Dendritic cell treated with granulocyte-macrophage colony-stimulating factor and Interleukin-4, amounts not matched to agents 40 ng/mL and 50 ng/mL, for 4 days (primary cell): ENCODE data around the gene PALM.

Experiments
- H3K27ac Mint-ChIP-seq: one replicate; pipeline ENCODE4 v1.8.0; 2022; ENCODE audit warnings: mild to moderate bottlenecking, mixed read lengths
- H3K27me3 Mint-ChIP-seq: one replicate; pipeline ENCODE4 v1.8.0; 2022; ENCODE audit warnings: mild to moderate bottlenecking, mixed read lengths
- H3K36me3 Mint-ChIP-seq: one replicate; pipeline ENCODE4 v1.8.0; 2022; ENCODE audit warnings: low read depth, mixed read lengths
- H3K4me1 Mint-ChIP-seq: one replicate; pipeline ENCODE4 v1.8.0; 2022; ENCODE audit warnings: low read depth, mixed read lengths
- H3K4me3 Mint-ChIP-seq: one replicate; pipeline ENCODE4 v1.8.0; 2022; ENCODE audit warnings: mild to moderate bottlenecking, moderate library complexity, mixed read lengths
- H3K9me3 Mint-ChIP-seq: one replicate; pipeline ENCODE4 v1.8.0; 2022; ENCODE audit warnings: mixed read lengths
- intact Hi-C: fragments of 100-400 bp; cut with micrococcal nuclease; formaldehyde crosslinking; loops from one replicate; pipeline ENCODE4 v1.15.0; 2022

PALM gene

DNA sequence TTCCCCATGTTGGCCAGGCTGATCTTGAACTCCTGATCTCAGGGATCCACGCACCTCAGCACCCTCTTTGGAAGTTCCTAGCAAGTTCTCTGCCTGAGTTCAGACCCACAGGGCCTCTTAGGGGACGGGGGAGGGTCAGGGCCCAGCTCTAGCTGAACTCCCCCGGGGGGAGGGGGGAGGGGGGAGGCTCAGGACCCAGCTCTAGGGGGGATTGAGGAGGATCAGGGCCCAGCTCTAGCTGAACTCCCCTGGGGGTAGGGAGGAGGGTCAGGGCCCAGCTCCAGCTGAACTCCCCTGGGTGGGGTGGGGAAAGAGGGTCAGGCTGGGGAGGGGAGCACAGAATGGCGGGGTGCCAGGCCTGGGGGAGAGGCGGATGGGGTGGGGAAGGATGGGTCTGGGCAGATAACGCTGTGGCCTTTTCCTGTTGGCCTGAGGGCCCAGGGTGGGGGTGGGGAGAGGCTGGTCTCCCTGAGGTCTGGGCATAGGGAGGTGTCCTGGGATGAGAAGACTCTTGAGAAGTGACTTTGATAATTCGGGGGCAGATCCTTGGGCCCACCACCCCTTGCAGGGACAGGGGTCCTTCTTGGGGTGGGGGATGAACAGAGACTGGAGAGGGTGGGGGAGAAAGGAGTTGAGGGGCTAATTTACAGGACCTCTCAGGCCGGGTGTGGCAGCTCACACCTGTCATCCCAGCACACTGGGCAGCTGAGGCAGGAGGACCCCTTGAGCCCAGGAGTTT lies 83.0 kb downstream of the PALM start:
- no peaks in the 10 kb centered on the region for H3K36me3 Mint-ChIP-seq
- no peak overlapping the region for H3K27ac Mint-ChIP-seq
- H3K4me1 Mint-ChIP-seq = peaks cover 14% of the 10 kb centered on the region
- no peaks in the 10 kb centered on the region for H3K9me3 Mint-ChIP-seq
- no peak overlapping the region for H3K4me3 Mint-ChIP-seq
- intact Hi-C loops = no loop called here
- H3K27me3 Mint-ChIP-seq = peaks cover 10% of the 10 kb centered on the region

DNA sequence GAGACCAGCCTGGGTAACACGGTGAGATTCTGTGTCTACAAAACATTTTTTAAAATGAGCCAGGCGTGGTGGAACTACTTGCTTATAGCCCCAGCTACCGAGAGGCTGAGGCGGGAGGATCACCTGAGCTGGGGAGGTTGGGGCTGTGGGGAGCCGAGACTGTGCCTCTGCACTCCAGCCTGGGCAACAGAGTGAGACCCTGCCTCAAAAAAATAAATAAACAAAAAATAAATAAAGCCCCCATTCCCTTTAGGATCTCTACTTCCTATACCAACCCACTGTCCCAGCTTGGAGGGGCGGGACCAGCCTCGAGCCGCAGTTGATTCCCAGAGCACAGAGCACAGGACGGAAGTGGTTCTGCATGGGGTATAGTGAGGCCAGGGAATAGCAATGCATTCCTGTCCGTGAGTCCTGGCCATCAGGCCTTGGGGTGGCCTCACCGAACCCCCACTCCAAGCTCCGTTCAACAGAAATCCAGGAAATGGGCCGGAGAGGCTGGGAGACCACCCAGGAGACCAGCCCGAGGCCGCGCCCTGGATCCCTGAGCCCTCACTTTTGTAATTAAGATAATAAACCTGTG lies 83.7 kb downstream of the PALM start:
- Mint-ChIP-seq H3K27me3 (peaks cover 10% of the 10 kb centered on the region), H3K27ac (no peak overlapping the region), H3K9me3 (no peaks in the 10 kb centered on the region), H3K4me3 (no peak overlapping the region), H3K36me3 (no peaks in the 10 kb centered on the region), H3K4me1 (peaks cover 14% of the 10 kb centered on the region)
- intact Hi-C loops = no loop called here

DNA sequence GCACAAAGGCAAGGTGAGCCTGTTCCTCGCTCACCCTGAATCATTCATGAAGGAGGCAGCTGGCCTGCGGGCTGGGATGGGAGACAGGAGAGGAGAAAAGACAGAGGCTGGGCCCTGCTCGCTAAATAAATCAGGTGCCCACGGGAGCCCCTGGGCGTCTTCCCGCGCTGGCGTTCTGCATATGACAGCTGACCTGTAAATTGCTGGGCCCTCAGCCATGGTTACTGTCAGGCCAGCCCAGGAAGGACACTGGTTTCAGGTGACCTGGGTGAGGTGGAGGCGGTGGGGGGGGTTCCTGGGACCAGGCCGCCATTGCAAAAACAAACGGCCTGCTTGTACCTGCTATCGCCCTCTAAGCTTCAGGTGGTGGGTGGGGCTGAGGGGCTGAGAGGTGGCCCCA lies 85.1 kb downstream of the PALM start:
- no peak overlapping the region for H3K4me3 Mint-ChIP-seq
- peaks cover 8% of the 10 kb centered on the region for H3K36me3 Mint-ChIP-seq
- H3K4me1 Mint-ChIP-seq = peaks cover 13% of the 10 kb centered on the region
- no peak overlapping the region for H3K27ac Mint-ChIP-seq
- H3K9me3 Mint-ChIP-seq = no peaks in the 10 kb centered on the region
- intact Hi-C loops = no loop called here
- peaks cover 9% of the 10 kb centered on the region for H3K27me3 Mint-ChIP-seq

DNA sequence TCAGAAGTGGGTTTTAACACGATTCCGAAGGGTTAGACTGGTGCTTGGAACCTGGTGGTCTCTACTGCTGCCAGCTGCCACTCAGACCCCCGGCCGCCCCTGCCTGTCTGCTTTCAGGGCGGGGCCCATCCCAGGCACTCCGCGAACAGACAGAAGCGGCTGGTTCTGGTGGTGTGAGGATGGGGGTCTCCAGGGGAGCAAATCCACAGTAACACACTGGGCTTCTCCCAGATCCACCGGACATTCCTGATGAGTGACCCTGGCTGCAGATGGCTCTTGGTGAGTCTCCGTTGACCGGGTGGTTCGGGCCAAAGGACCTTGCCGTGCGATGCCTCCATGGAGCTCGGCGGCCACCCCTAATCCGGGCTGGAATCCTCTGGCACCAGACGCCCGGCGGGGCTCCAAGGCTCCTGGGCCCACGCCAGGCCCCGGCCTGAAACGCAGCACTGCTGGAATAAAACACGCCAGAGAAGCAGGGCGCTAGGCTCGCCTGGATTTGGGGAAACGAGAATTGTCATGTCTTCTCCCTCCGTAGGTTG lies 86.4 kb downstream of the PALM start:
- intact Hi-C loops = no loop called here
- peaks cover 22% of the 10 kb centered on the region for H3K36me3 Mint-ChIP-seq
- H3K9me3 Mint-ChIP-seq = no peaks in the 10 kb centered on the region
- H3K4me3 Mint-ChIP-seq = no peak overlapping the region
- no peak overlapping the region for H3K27ac Mint-ChIP-seq
- H3K27me3 Mint-ChIP-seq = no peaks in the 10 kb centered on the region
- H3K4me1 Mint-ChIP-seq = peaks cover 14% of the 10 kb centered on the region

GRCh38 chr19:795691-796581 lies 87.2 kb downstream of the PALM start:
- H3K4me1 Mint-ChIP-seq = peaks cover 22% of the 10 kb centered on the region
- H3K36me3 Mint-ChIP-seq = peaks cover 30% of the 10 kb centered on the region
- H3K9me3 Mint-ChIP-seq = no peaks in the 10 kb centered on the region
- intact Hi-C loops = no loop called here
- no peaks in the 10 kb centered on the region for H3K27me3 Mint-ChIP-seq
- H3K27ac Mint-ChIP-seq = peak overlapping the region; percentile 87
- H3K4me3 Mint-ChIP-seq = peak overlapping the region; percentile 88

GRCh38 chr19:796692-797527 lies 88.2 kb downstream of the PALM start, which contains the start of gene PTBP1:
Gene PTBP1, plus strand, starts transcription at chr19:797452. Its CDS starts 46 bp downstream, at chr19:797498.
- intact Hi-C loops = loop anchor here (1.0 kb wide), 1 partner anchor 96 kb away; the partner anchor contains the start of genes MED16 and RNU6-9
- Mint-ChIP-seq H3K4me3 (peak within 1 kb of the TSS; percentile 88), H3K36me3 (peaks cover 40% of the 10 kb centered on the region), H3K27ac (peak within 1 kb of the TSS; percentile 87), H3K27me3 (no peaks in the 10 kb centered on the region), H3K4me1 (peaks cover 32% of the 10 kb centered on the region), H3K9me3 (no peaks in the 10 kb centered on the region)
